ENCODE data around the gene TRIM46. TPM values are rescaled to one million over a fixed set of nuclear protein-coding genes. Genes with fewer than 3 reads are reported as not detected.

Gene TRIM46
- total RNA-seq = 4.1 and 4.9 TPM in 2 replicates

- DNase-seq (ENCODE audit: low read depth, low spot score) = no peak
These were observed at the start of gene TRIM46 for GRCh38 chr1:155173478-155174323. Gene TRIM46 (plus strand): TSS chr1:155173849. CDS start chr1:155173967, 118 bp downstream.

GRCh38 chr1:155124503-155125463 lies 48.9 kb upstream of the TRIM46 start:
- DNase-seq (ENCODE audit: low read depth, low spot score) = peak; percentile 81

GRCh38 chr1:155125511-155125945 lies 48.1 kb upstream of the TRIM46 start:
- no peak for DNase-seq (ENCODE audit: low read depth, low spot score)

GRCh38 chr1:155125946-155126555 lies 47.6 kb upstream of the TRIM46 start:
- DNase-seq (ENCODE audit: low read depth, low spot score) = no peak

- DNase-seq (ENCODE audit: low read depth, low spot score) = no peak
These were observed 47.0 kb upstream of the TRIM46 start for GRCh38 chr1:155126556-155127104.

- peak; percentile 78 for DNase-seq (ENCODE audit: low read depth, low spot score)
These were observed 46.3 kb upstream of the TRIM46 start, which contains the start of gene EFNA1 for GRCh38 chr1:155127105-155127966. Gene EFNA1 (plus strand): TSS chr1:155127876. CDS start chr1:155127978, 102 bp downstream.

- no peak for DNase-seq (ENCODE audit: low read depth, low spot score)
These were observed 45.5 kb upstream of the TRIM46 start for GRCh38 chr1:155127967-155128754.

GRCh38 chr1:155128755-155129473 lies 44.7 kb upstream of the TRIM46 start:
- DNase-seq (ENCODE audit: low read depth, low spot score) = no peak

- no peak for DNase-seq (ENCODE audit: low read depth, low spot score)
These were observed 43.2 kb upstream of the TRIM46 start for GRCh38 chr1:155130272-155131006.

- DNase-seq (ENCODE audit: low read depth, low spot score) = no peak
These were observed 42.4 kb upstream of the TRIM46 start for GRCh38 chr1:155131285-155131684.

- no peak for DNase-seq (ENCODE audit: low read depth, low spot score)
These were observed 41.8 kb upstream of the TRIM46 start for GRCh38 chr1:155131856-155132255.

- no peak for DNase-seq (ENCODE audit: low read depth, low spot score)
These were observed 39.8 kb upstream of the TRIM46 start for GRCh38 chr1:155133799-155134281.

GRCh38 chr1:155134322-155134721 lies 39.3 kb upstream of the TRIM46 start:
- DNase-seq (ENCODE audit: low read depth, low spot score) = no peak

GRCh38 chr1:155134880-155135414 lies 38.7 kb upstream of the TRIM46 start:
- peak; percentile 89 for DNase-seq (ENCODE audit: low read depth, low spot score)

GRCh38 chr1:155135415-155136028 lies 38.1 kb upstream of the TRIM46 start, which contains the start of gene SLC50A1:
Gene SLC50A1 (plus strand): TSS chr1:155135852. CDS start chr1:155135912, 60 bp downstream.
- peak; percentile 79 for DNase-seq (ENCODE audit: low read depth, low spot score)

GRCh38 chr1:155136748-155137147 lies 36.9 kb upstream of the TRIM46 start:
- no peak for DNase-seq (ENCODE audit: low read depth, low spot score)
